Activated CD4-positive, alpha-beta T cell treated with anti-CD3 and anti-CD28 coated beads, Interleukin-2, amount 50 U/mL, for 16 hours (primary cell): ENCODE measurements around the gene SMARCA4.
"Not testable (repeated sequence)": the region's sequence is repeated elsewhere in the genome, so short reads cannot be mapped to it uniquely, and the experiment has no call there.

ENCODE experiments used
- DNase-seq: peaks from one replicate; pipeline ENCODE4 v3.0.0-alpha.2; 2020

SMARCA4 gene

DNA sequence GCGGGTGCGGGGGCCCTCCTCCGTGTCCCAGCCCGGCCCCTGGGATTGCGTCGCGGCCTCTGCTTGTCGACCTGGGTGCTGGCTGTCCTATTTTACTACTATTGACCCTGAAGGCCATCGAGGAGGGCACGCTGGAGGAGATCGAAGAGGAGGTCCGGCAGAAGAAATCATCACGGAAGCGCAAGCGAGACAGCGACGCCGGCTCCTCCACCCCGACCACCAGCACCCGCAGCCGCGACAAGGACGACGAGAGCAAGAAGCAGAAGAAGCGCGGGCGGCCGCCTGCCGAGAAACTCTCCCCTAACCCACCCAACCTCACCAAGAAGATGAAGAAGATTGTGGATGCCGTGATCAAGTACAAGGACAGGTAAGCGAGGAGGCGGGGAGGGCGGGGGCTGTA lies 80.4 kb downstream of the SMARCA4 start:
- no peak for DNase-seq

- DNase-seq: no peak
Measured at GRCh38 chr19:11041966-11042627, 81.3 kb downstream of the SMARCA4 start.

DNA sequence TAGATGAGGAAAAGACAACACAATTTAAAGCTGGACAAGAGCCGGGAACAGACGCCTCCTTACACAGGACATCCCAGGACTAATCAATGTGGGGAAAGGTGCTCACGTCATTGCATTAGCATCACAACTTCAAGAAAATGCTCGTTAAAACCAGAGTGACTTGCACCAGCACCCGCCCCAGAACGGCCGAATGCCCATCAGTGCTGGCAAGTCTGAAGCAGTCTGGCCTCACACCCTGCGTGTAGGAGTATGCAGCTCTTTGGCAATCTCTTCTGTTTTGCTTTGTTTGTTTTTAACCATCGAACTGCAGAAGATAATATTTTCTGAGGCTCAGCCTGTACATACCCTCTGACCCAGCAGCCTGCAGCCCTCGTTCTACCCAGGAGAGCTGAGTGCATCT lies 83.6 kb downstream of the SMARCA4 start:
- DNase-seq: no peak

GRCh38 chr19:11045536-11045935 lies 84.7 kb downstream of the SMARCA4 start:
- no peak for DNase-seq

GRCh38 chr19:11046605-11047354 lies 86.0 kb downstream of the SMARCA4 start:
- no peak for DNase-seq

- no peak for DNase-seq
Measured at GRCh38 chr19:11047866-11048265, 87.0 kb downstream of the SMARCA4 start.

GRCh38 chr19:11050323-11051114 lies 89.7 kb downstream of the SMARCA4 start:
- no peak for DNase-seq

GRCh38 chr19:11053817-11054195 lies 93.0 kb downstream of the SMARCA4 start:
- DNase-seq: no peak

GRCh38 chr19:11054200-11054599 lies 93.4 kb downstream of the SMARCA4 start:
- DNase-seq: no peak

DNA sequence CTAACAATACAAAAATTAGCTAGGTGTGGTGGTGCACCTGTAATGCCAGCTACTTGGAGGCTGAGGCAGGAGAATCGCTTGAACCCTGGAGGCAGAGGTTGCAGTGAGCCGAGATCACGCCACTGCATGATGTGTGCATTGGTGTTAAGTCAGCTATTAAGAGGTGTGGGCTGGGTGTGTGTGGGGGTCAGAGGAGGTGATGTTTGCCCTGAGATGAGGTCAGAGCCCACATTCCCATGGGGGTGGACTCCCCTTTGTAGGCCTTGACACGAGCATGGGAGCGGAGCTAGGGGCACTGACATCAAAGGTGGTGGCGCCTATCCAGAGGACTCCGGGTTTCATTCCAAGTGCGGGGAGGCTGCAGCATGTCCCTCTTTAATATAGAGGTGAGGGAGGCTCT lies 93.8 kb downstream of the SMARCA4 start:
- no peak for DNase-seq

DNA sequence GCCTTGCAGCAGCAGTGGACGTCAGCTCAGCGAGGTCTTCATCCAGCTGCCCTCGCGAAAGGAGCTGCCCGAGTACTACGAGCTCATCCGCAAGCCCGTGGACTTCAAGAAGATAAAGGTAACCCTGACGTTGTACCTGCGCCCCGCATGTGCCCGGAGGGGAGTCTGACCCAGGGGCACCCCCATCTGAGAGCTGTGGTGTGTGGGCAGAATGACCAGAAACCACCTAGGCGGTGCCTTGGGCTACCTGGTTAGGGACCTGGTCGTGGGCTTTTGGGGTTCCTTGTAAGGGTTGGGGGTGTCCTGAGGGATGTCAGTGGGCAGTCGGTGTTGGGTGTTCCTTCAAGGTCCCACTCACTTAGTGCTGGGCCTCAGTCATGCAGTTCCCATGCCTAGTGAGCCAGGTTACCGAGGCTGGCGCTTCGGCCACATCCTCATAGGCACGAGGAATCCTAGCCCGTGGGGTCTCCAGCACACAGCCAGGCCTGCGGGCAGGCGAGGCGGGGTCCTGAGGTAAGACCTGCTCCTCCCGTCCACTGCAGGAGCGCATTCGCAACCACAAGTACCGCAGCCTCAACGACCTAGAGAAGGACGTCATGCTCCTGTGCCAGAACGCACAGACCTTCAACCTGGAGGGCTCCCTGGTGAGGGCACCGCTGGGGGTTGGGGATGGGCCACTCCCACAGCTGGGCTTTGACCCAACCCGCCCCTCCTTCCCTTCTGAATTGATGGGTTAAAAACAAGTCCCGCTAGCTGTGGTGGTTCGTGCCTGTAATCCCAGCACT lies 97.6 kb downstream of the SMARCA4 start:
- DNase-seq: no peak

GRCh38 chr19:11059511-11060358 lies 98.9 kb downstream of the SMARCA4 start:
- DNase-seq: no peak

- DNase-seq: no peak
Measured at GRCh38 chr19:11061952-11062351, 101.1 kb downstream of the SMARCA4 start.

DNA sequence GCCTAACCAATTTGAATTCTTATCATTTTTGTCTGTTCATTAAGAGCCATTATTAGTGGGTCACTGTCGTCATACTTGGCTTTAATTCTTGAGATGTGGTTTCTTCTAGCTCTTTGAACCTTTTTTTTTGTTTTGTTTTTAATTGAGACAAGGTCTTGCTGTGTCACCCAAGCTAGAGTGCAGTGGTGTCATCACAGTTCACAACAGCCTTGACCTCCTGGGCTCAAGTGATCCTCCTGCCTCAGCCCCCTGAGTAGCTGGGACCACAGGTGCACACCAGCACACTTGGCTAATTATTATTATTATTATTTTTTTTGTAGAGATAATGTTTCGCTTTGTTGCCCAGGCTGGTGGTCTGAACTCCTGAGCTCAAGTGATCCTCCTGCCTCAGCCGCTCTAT lies 102.6 kb downstream of the SMARCA4 start:
- no peak for DNase-seq

GRCh38 chr19:11064831-11065303 lies 104.0 kb downstream of the SMARCA4 start:
- no peak for DNase-seq

DNA sequence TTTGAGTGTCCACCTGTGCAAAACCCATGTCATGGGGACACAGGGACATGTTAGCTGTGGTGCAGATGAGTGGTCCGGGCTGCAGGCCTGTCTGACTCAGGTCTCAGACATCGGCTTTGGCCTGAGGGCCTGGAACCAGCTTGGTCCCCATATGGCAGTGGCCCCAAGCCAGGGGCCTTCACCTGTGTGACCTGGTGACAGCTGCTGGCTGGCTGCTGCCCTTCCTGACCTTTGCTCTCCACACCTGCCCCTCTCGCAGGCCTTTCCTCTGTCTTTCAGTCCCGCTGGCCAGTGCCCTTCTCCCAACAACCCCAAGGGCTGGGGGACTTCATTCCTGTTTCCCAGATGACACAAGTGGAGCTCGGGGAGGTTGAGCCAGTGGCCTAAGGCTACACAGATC lies 105.5 kb downstream of the SMARCA4 start:
- no peak for DNase-seq

DNA sequence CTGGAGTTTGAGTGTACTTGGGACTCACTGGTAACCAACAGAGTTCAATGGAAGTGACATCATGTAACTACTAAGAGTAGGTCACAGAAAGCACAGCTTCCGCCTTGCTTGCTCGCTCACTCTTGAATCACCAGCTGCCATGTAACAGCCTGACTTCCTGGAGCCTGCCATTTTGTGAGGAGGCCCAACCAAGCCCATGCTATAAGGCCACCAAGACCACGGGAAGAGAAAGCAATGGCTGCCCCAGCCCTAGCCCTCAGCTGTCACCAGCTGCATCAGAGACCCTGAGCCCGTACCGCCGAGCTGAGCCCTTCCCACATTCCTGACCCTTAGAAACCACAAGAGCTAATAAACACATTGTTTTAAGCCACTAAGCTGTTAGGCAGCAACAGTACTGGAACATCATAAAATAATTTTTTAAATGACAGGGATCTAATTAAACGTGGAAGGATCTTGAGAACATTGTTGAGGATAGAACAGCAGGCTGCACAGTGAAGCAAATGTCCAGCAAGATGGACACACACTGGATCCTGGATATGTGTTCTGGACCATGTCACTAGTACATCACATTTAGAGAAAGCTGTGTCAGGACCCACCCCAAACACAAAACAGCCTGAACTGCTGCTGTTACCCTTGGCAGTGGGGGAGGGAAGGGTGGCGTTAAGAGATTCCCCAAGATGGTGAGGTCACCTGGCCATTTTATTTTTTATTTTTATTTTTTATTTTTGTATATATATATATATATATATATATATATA lies 106.7 kb downstream of the SMARCA4 start:
- DNase-seq: no peak

- no peak for DNase-seq
Measured at GRCh38 chr19:11069561-11069960, 108.7 kb downstream of the SMARCA4 start.

DNA sequence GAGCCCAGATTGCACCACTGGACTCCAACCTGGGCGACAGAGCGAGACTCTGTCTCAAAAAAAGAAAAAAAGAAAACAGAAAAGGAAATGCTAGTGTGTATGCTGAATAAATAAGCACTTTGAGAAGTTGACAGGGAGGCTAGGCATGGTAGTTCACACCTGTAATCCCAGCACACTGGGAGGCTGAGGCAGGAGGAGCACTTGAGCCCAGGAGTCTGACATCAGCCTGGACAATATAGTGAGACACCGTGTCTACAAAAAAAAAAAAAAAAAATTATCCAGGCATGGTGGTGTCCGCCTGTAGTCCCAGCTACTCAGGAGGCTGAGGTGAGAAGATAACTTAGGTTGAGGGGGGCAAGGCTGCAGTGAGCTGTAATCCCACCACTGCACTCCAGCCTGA lies 109.3 kb downstream of the SMARCA4 start:
- DNase-seq: no peak

DNA sequence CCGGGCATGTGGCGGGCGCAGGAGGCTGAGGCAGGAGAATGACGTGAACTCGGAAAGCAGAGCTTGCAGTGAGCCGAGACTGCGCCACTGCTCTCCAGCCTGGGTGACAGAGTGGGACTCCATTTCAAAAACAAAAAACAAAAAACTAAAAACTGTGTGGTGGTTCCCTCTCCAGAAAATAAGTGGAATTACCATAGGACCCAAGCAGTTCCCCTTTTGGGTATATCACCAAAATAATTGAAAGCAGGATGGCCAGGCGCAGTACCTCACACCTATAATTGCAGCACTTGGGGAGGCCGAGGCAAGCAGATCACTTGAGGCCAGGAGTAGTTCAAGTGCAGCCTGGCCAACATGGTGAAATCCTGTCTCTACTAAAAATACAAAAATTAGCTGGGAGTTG lies 112.7 kb downstream of the SMARCA4 start:
- no peak for DNase-seq

DNA sequence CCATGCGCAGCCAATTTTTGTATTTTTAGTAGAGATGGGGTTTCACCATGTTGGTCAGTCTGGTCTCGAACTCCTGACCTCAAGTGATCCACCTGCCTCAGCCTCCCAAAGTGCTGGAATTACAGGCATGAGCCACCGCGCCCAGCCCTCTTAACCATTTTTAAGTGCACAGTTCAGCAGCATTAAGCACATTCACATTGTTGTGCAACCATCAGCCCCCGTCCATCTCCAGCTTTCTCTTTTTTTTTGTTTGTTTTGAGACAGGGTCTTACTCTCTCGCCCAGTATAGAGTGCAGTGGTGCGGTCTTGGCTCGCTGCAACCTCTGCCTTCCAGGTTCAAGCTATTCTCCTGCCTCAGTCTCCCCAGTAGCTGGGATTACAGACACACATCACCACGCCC lies 116.0 kb downstream of the SMARCA4 start:
- DNase-seq: not testable (repeated sequence)
